GM10266 (cell line): ENCODE results near the gene DOK6.

Experiments used
- DNase-seq: peaks from one replicate; pipeline ENCODE4 v3.0.0; 2012; ENCODE audit errors: extremely low spot score
- TF ChIP-seq, protein P1 (sequence below): IDR thresholded peaks from 2 replicates; pipeline ENCODE4 v1.5.1; 2012; ENCODE audit warnings: mild to moderate bottlenecking, low read depth; ENCODE audit not compliant: control insufficient read depth, insufficient read depth; ENCODE audit errors: missing control alignments

The DOK6 gene

DNA sequence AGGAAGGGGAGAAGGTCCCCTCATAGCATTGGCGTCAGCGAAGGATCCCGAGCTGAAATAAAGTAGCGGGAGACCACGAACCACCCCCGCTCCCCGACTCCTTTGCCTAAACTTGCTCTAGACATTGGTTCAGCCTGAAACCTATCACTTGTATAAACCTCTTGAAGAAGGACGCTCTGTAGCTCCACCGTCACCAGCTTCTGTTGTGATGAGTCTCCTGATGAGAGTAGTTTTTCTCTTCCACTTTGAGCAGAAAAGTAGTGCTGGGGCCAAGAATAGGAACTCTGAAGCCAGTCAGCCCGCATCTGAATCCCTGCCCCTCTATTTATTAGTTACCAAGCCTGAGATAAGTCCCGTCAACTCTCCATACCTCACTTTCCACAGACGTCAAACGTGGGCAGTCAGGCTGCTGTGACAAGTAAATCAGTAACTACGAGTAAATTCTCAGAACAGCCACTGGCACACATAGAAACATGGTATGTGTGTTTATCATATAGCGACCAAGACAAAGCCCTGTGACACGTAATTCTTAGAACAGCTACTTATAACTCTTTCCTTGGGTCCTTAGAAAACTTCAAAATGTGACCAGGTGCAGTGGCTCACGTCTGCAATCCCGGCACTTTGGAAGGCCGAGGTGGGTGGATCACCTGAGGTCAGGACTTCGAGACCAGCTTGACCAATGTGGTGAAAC lies 485.3 kb downstream of the DOK6 start:
- peak; percentile 10 for DNase-seq
- TF ChIP-seq, protein P1, sequence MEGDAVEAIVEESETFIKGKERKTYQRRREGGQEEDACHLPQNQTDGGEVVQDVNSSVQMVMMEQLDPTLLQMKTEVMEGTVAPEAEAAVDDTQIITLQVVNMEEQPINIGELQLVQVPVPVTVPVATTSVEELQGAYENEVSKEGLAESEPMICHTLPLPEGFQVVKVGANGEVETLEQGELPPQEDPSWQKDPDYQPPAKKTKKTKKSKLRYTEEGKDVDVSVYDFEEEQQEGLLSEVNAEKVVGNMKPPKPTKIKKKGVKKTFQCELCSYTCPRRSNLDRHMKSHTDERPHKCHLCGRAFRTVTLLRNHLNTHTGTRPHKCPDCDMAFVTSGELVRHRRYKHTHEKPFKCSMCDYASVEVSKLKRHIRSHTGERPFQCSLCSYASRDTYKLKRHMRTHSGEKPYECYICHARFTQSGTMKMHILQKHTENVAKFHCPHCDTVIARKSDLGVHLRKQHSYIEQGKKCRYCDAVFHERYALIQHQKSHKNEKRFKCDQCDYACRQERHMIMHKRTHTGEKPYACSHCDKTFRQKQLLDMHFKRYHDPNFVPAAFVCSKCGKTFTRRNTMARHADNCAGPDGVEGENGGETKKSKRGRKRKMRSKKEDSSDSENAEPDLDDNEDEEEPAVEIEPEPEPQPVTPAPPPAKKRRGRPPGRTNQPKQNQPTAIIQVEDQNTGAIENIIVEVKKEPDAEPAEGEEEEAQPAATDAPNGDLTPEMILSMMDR = no peak

DNA sequence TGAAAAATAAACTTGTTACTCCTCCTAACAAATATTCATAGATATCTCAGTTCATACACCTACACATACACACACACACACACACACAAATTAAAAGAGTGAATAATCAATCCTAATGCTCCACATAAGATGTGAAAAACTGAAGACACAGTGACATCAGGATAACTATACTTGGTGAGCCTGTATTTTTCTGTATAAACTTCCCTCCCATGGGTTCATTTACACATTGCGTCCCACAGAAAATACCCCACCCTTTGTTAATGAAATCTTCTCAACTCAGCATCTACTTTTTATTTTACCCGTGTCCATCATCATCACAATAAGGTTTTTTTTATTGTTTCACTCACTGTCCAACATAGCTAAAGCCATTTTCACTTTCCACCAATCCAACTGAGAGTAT lies 486.6 kb downstream of the DOK6 start:
- DNase-seq = no peak
- TF ChIP-seq, protein P1 = no peak

DNA sequence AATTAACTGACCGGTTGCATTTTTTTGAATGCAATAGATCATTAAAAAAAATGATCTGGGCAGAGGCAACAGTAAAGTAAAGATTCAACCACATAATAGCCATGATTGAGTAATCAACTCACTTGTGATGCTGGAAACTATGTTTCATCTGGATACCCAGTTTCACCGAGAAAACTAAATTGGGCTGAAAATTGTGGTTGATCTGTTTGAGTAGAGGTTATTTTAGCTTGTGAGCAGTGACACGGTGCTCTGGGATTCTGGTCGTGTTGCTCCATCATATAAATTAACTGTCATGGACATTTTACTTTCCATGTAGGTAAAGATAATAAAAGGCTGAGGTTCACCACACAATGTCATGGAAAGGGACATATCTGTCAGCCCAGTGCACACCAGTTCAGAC lies 488.3 kb downstream of the DOK6 start:
- TF ChIP-seq, protein P1 = no peak
- DNase-seq = peak; percentile 15

DNA sequence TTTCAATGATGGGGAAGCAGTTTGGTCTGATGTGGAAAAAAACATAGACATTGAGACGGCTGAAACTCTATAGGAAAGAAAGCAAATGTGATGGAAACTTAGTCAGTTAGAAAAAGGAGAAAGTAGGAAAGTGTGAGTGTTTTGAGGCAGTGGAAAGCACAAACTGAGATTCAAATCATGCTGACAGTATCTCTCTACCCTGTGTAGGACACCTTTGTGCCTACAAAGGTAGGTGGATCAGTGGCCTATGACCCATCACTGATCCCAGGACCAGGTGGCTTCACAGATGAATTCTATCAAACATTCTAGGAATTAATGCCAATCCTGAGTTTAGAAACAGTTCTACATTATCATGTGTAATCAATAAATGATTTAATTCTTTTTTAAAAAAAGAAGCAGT lies 489.9 kb downstream of the DOK6 start:
- TF ChIP-seq, protein P1 = no peak
- DNase-seq = no peak

DNA sequence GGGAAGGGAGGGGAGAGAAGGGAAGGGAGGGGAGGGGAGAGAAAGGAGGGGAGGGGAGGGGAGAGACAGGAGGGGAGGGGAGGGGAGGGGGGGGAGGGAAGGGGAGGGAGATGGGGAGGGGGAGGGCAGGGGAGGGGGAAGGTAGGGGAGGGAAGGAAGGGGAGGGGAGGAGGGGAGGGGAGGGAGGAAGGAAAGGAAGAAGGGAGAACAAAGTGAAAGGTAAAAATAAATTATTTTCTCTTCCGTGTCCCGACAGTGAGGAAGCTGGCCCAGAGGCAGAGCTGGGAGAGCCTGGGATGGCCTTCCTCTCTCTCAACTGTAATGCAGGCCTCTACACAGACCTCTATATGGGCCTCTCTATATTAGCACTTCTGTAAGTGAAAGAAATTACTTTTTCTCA lies 493.8 kb downstream of the DOK6 start:
- DNase-seq = no peak
- TF ChIP-seq, protein P1 = no peak

DNA sequence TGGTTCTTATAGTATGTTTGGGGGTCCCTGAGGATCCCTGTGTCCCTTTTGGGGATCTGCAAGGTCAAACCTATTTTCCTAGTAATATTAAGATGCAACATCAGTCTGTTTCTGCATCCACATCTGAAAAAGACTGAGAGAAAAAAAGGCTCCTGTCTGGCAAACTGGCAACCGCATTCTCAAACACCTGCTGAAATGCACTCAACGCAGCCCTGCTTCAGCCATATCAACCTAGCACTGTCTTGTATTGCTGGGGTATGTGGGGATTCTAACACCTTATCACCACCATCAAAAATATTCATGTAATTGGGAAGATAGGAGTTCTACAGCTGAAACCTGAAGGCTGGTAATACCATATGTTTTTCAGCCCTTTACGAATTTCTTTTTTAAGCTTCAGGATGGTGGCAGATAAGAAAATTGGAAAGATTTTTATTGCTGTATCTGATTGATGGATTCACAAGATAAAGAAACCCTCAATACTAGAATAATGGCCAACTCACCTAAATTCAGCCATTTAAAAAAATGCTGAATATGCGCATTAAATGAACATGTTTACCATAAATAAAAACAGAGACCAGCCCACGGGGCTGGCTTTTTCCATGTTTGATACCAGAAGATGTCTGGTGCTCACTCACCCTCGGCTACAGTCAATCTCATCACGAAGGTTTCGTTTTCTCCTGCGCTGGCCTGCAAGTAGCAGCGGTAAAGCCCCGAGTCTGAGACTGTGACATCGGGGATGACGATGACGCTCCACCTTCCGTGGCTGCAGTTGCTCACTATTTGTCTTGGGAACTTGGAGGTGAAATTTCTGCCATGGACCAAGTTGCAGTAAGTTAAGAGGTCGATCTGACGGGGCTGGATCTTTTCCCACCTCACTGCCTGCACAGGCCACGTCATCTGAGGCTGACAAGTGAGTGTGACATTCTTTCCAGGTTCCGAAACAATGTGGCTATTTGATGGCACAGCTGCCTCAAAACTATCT lies 494.7 kb downstream of the DOK6 start:
- TF ChIP-seq, protein P1 = no peak
- DNase-seq = no peak
